Measurements from ENCODE around the gene HORMAD2.

Gene HORMAD2

DNA sequence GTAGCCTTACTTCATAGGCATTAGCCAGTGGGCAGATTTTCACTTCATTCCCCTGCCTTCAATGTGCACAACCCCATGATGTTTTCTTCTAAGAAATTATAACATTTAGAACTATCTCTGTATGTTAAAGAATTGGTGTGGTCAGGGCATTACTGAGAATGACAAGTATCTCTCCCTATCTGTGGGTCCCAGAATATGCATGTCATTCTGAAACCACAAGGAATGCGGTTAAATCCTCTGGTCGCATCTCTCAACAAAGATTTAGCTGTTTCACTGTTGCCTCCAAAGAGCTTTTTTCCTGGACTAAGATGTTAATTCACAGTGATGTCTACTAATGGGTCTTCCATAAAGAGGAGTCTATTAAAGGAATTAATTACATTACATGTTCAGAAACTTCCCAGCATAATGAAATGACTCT is 103.6 kb downstream of the HORMAD2 start (continued):
- TF ChIP-seq ZFP3 (CRISPR knock-in tag; IDR thresholded peaks at IDR 0.05) (0 out of 2 replicates have a peak, but pooled peaks have one; percentile 20), BACH2 (CRISPR knock-in tag; IDR thresholded peaks at IDR 0.05; ENCODE audit: borderline replicate concordance) (no peak), ARNTL (CRISPR knock-in tag; IDR thresholded peaks at IDR 0.05; ENCODE audit: borderline replicate concordance, low read depth) (no peak), RARB (CRISPR knock-in tag; IDR thresholded peaks at IDR 0.05) (no peak), ZNF70 (CRISPR knock-in tag; IDR thresholded peaks at IDR 0.05) (no peak)

- no peak for TF ChIP-seq ZNF565 (CRISPR knock-in tag; conservative IDR thresholded peaks at IDR 0.05; ENCODE audit: low read depth)
- no peak for TF ChIP-seq TOX (CRISPR knock-in tag; IDR thresholded peaks at IDR 0.05; ENCODE audit: borderline replicate concordance)
- TF ChIP-seq ZFP30 (CRISPR knock-in tag; IDR thresholded peaks at IDR 0.05), result no peak
- TF ChIP-seq OSR1 (CRISPR knock-in tag; IDR thresholded peaks at IDR 0.05), result no peak
- no peak for TF ChIP-seq CREB5 (CRISPR knock-in tag; IDR thresholded peaks at IDR 0.05; ENCODE audit: low read depth)
- no peak for ATAC-seq
Measured at GRCh38 chr22:30185129-30185528, 104.9 kb downstream of the HORMAD2 start.

DNA sequence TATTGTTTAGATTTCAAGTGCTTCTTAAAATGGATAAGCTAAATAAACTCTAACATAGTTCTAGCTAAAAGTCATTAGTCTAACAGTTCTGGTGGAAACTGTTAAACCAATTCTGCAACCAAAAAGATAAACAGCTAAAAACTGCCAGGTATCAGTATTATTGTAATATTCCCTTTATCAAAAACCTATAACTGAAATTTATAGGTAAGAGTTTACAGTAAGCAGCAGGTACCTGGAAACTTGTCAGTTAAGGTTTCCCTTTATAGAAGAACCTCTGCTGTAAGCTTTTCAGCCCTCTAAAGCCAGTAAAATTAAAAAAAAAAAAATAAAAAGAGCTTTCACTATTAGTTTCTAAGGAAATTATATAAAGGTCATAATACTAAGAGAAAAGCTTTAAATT is 105.3 kb downstream of the HORMAD2 start:
- ATAC-seq, result no peak
- TF ChIP-seq PATZ1 (CRISPR knock-in tag; IDR thresholded peaks at IDR 0.05; ENCODE audit: borderline replicate concordance), result no peak
- no peak for TF ChIP-seq ZFP30 (CRISPR knock-in tag; IDR thresholded peaks at IDR 0.05)
- no peak for TF ChIP-seq ARNTL (CRISPR knock-in tag; IDR thresholded peaks at IDR 0.05; ENCODE audit: borderline replicate concordance, low read depth)
- no peak for TF ChIP-seq TOX (CRISPR knock-in tag; IDR thresholded peaks at IDR 0.05; ENCODE audit: borderline replicate concordance)
- TF ChIP-seq TCF4 (CRISPR knock-in tag; IDR thresholded peaks at IDR 0.05; ENCODE audit: borderline replicate concordance), result no peak
- no peak for TF ChIP-seq PPARA (CRISPR knock-in tag; IDR thresholded peaks at IDR 0.05; ENCODE audit: borderline replicate concordance)
- no peak for TF ChIP-seq CSDC2 (CRISPR knock-in tag; IDR thresholded peaks at IDR 0.05)
- no peak for TF ChIP-seq ZFP3 (CRISPR knock-in tag; IDR thresholded peaks at IDR 0.05)
- no peak for TF ChIP-seq ESRRG (CRISPR knock-in tag; IDR thresholded peaks at IDR 0.05)
- no peak for TF ChIP-seq ZNF565 (CRISPR knock-in tag; conservative IDR thresholded peaks at IDR 0.05; ENCODE audit: low read depth)
- TF ChIP-seq ZNF8 (CRISPR knock-in tag; IDR thresholded peaks at IDR 0.05), result no peak
- no peak for TF ChIP-seq OSR1 (CRISPR knock-in tag; IDR thresholded peaks at IDR 0.05)
- no peak for TF ChIP-seq ZNF70 (CRISPR knock-in tag; IDR thresholded peaks at IDR 0.05)
- TF ChIP-seq ZC3H10 (CRISPR knock-in tag; IDR thresholded peaks at IDR 0.05), result no peak
- no peak for TF ChIP-seq BACH2 (CRISPR knock-in tag; IDR thresholded peaks at IDR 0.05; ENCODE audit: borderline replicate concordance)
- no peak for TF ChIP-seq SNAI2 (CRISPR knock-in tag; IDR thresholded peaks at IDR 0.05)
- TF ChIP-seq, protein P1, sequence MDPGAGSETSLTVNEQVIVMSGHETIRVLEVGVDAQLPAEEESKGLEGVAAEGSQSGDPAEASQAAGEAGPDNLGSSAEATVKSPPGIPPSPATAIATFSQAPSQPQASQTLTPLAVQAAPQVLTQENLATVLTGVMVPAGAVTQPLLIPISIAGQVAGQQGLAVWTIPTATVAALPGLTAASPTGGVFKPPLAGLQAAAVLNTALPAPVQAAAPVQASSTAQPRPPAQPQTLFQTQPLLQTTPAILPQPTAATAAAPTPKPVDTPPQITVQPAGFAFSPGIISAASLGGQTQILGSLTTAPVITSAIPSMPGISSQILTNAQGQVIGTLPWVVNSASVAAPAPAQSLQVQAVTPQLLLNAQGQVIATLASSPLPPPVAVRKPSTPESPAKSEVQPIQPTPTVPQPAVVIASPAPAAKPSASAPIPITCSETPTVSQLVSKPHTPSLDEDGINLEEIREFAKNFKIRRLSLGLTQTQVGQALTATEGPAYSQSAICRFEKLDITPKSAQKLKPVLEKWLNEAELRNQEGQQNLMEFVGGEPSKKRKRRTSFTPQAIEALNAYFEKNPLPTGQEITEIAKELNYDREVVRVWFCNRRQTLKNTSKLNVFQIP (CRISPR knock-in tag; IDR thresholded peaks at IDR 0.05; ENCODE audit: borderline replicate concordance, low read depth), result no peak
- TF ChIP-seq, protein P2, sequence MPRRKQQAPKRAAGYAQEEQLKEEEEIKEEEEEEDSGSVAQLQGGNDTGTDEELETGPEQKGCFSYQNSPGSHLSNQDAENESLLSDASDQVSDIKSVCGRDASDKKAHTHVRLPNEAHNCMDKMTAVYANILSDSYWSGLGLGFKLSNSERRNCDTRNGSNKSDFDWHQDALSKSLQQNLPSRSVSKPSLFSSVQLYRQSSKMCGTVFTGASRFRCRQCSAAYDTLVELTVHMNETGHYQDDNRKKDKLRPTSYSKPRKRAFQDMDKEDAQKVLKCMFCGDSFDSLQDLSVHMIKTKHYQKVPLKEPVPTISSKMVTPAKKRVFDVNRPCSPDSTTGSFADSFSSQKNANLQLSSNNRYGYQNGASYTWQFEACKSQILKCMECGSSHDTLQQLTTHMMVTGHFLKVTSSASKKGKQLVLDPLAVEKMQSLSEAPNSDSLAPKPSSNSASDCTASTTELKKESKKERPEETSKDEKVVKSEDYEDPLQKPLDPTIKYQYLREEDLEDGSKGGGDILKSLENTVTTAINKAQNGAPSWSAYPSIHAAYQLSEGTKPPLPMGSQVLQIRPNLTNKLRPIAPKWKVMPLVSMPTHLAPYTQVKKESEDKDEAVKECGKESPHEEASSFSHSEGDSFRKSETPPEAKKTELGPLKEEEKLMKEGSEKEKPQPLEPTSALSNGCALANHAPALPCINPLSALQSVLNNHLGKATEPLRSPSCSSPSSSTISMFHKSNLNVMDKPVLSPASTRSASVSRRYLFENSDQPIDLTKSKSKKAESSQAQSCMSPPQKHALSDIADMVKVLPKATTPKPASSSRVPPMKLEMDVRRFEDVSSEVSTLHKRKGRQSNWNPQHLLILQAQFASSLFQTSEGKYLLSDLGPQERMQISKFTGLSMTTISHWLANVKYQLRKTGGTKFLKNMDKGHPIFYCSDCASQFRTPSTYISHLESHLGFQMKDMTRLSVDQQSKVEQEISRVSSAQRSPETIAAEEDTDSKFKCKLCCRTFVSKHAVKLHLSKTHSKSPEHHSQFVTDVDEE (CRISPR knock-in tag; IDR thresholded peaks at IDR 0.05), result no peak
- TF ChIP-seq CREB5 (CRISPR knock-in tag; IDR thresholded peaks at IDR 0.05; ENCODE audit: low read depth), result no peak
